HG03432 (cell line): ENCODE data around the gene DTNB.

Experiments
- ATAC-seq: cut with Tn5 transposase; IDR thresholded peaks from one replicate; pipeline ENCODE4 v1.9.1; 2021; ENCODE audit warnings: mild to moderate bottlenecking, moderate library complexity; ENCODE audit not compliant: unreplicated experiment

The DTNB gene

GRCh38 chr2:25592766-25593292 is 80.5 kb downstream of the DTNB start:
- no peak for ATAC-seq

GRCh38 chr2:25590921-25591505 is 82.4 kb downstream of the DTNB start:
- ATAC-seq: no peak

DNA sequence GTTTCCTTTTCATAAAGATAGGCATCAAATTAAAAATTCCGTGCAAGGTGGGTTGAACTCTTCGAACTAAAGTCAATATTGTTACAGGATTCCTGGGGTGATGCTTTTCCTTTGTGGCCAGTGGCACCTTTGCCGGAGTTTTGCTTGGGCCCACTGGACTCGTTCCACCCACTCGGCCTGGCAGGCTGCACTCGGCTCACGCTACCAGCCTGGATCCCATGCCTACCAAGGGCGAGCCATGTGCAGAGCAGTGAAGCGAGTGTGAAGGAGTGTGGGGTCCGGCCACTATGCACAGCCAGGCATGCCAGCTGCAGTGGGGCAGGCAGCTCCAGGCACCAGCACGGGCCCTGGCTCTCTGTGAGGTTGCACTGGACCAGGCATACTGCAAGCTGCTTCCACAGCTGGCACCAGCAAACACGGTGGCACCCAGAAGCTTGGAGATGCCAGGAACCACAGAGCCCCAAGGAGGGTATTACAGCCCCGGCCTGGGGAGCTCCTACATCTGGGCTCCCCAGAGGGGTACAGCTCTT is 83.6 kb downstream of the DTNB start:
- ATAC-seq: no peak

GRCh38 chr2:25588576-25588975 is 84.8 kb downstream of the DTNB start:
- ATAC-seq: no peak

GRCh38 chr2:25587361-25587760 is 86.0 kb downstream of the DTNB start:
- peak; percentile 47 for ATAC-seq

DNA sequence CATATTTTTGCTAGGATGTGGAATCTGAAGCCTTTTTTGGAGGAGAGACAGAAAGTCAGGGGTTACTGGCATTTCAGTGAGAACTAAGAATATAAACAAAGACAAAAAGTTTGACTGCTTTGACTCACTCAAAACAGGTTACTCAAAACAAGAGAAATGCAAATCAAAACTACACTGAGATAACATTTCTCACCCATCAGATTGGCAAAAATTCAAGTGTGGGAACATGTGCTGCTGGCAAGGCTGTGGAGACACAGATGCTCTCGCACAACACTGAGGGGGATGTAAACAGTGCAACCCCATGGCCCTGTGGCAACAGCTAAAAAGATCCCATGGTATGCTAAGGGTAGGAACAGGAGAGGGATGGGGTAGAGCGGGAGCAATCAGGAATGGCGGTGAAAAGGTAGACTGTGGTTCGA is 86.6 kb downstream of the DTNB start:
- peak; percentile 77 for ATAC-seq

GRCh38 chr2:25585189-25585588 is 88.2 kb downstream of the DTNB start:
- no peak for ATAC-seq

GRCh38 chr2:25582077-25582830 is 91.1 kb downstream of the DTNB start:
- no peak for ATAC-seq

DNA sequence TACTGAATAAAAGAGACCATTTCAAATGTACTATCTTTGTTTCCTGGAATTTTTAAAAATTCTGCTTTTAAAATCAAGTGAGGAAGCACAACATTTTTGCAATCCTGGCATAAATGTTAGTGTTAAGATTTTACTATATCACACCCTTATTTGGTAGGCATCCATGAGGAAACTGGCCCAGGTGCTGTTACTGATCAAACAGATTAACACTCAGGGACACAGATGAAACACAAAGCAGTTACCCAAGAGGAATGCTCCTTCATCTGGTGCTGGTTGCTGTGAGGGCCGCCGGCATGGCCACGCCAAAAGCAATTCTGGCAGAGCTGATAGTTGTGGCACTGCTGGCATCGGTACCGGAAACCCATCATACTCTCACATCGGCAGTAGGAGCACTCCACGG is 96.8 kb downstream of the DTNB start:
- no peak for ATAC-seq

DNA sequence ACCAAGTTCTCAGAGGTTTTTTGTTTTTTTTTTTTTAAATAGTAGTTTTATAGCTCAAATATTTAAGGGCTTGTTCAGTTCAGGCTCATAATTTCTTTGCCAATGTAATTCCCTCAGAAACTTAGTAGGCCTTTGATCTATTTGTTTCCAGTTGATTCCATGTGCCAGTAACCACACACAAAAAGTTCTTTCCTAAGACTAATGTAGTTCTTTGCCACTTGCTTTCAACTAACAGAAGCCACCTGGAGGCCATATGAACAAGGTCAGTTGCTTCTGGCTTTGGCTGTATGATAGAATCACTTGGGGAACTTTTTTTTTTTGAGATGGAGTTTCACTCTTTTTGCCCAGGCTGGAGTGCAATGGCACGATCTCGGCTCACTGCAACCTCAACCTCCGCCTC is 100.7 kb downstream of the DTNB start:
- ATAC-seq: no peak

- no peak for ATAC-seq
Measured at GRCh38 chr2:25570161-25570845, 103.1 kb downstream of the DTNB start.

DNA sequence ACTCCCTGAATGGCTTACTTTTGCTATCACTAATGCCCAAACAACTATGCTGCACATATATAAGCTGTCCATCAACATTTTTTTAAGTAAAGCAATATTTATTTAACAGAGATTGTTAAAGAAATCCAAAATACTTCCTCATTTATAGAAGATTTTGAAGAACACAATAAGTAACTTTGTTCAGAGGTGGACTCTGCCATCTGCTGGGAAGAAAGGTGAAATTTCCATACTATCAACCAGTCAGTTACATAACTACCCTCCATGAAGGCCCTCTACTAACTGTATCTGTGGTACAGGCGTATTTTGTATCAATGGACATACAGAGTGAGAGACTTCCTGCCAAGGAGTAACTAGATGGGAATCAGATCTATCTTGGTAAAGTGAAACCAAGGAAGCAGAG is 106.0 kb downstream of the DTNB start:
- ATAC-seq: no peak

- ATAC-seq: peak; percentile 83
Measured at GRCh38 chr2:25566694-25567093, 106.7 kb downstream of the DTNB start.

DNA sequence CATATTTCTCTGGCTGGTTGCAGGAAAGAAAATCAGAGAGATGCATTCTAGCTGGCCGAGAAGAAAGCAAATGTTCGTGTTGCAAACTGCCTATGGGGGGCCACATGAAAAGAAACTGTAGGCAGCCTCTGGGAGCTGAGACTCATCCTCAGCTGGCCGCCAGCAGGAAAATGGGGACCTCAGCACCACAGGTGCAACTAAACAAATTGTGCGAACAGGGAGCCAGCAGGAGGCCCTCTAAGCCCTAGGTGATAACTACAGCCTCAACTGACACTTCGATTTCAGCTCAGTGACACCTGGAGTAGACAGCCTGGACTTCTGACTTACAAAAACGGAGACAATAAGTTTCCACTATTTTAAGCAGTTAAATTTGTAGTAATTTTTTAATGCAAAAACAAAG is 107.3 kb downstream of the DTNB start:
- ATAC-seq: no peak

DNA sequence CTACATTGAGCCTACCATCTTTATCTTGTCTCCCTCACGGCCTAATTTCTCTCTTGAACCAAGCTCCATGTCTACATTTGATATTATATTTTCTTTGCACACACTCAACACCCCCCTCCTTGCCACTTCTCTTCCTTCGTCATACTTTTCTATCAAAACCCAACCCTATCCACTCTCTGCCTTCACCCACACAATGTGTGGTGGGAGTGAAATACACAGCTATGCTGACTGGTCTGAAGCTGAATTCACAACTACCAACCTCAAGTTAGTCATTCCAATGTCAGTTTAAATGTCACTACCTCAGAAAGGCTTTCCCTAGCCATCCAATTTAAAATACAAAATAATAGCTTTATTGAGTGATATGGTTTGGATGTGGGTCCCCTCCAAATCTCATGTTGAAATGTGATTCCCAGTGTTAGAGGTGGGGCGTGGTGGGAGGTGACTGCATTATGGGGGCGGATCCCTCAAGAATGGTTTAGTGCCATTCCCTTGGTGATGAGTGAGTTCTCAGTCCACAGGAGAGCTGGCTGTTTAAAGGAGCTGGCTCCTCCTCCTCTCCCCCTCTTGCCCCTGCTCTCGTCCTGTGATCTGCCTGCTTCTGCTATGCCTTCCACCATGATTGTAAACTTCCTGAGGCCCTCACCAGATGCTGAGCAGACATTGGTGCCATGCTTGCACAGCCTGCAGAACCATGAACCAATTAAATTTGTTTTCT is 112.1 kb downstream of the DTNB start:
- no peak for ATAC-seq

DNA sequence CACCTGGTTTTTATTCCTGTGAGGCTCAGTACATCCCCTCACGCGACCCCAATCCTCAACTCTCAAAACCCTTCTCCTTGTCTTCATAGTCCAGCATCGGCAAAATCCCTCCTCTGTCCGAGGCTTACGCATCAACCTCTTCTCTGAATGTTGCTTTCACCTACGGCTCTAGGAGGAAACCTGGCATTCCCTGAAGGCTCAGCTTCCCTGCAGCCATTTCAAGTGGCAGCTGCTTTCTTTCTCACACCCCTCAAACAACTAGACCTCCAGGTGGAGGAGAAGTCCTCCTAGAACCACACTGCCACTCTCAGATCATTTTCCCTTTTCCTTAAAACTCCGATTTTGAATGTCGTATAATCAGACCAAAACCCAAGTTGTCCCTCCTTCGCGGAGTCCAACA is 114.2 kb downstream of the DTNB start:
- ATAC-seq: no peak

- peak; percentile 72 for ATAC-seq
Measured at GRCh38 chr2:25558262-25558661, 115.1 kb downstream of the DTNB start.

GRCh38 chr2:25557179-25558036 is 116.0 kb downstream of the DTNB start:
- ATAC-seq: peak; percentile 51

DNA sequence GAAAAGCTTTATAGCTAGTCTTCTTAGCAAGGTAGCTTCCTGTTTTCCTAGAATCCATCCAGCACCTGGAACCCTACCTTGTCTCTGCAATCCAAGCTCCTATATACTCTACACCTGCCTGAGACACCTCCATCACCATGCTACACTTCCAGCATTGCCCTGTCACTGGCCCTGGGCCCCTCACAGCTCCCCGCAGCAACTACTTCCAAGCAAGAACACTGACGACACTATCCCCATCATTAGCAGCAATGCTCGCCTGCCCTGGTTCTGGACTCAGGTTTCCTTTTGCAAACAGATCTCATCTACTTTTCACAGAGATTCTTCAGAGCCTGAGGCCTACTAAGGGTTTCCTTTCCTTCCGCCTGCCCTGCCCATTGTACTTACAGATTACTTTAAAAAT is 121.1 kb downstream of the DTNB start:
- no peak for ATAC-seq

- ATAC-seq: no peak
Measured at GRCh38 chr2:25551316-25551715, 122.1 kb downstream of the DTNB start.
